Panc1 (cell line): ENCODE measurements around the gene C12orf75. TPM values are rescaled to one million over a fixed set of nuclear protein-coding genes. Genes with fewer than 3 reads are reported as not detected.

Experiments used
- ATAC-seq: fragments of 200-7000 bp; cut with Tn5 transposase; 2 replicates; pipeline ENCODE4 v1.9.1; 2020; ENCODE audit warnings: mild to moderate bottlenecking, moderate library complexity
- BruUV-seq: library from RNA; stranded (reverse); fragments of 400-500 nt; replicated peaks from 2 replicates; lab custom pipeline; 2021; lab: Mats Ljungman, UMichigan
- CTCF ChIA-PET: fragments of 300-600 bp; sonication (Branson Sonifier 250); formaldehyde crosslinking; loops from one replicate; lab custom pipeline; 2022; ENCODE audit warnings: antibody characterized with exemption; lab: Charles Lee
- POLR2A ChIA-PET: fragments of 300-600 bp; sonication (Branson Sonifier 250); formaldehyde crosslinking; loops from one replicate; lab custom pipeline; 2022; ENCODE audit warnings: antibody characterized with exemption; lab: Charles Lee
- DNase-seq: peaks from one replicate; pipeline ENCODE4 v3.0.0-alpha.2; 2010; ENCODE audit warnings: low read depth, low spot score
- H3K27ac ChIP-seq: 2 replicates; pipeline ENCODE4 v1.5.1; 2011; ENCODE audit warnings: mild to moderate bottlenecking, low read length, inconsistent platforms
- H3K27me3 ChIP-seq: fragments of 200-500 bp; sonication (Bioruptor generic); 2 replicates; pipeline ENCODE4 v1.6.0; 2014; ENCODE audit warnings: low read length, inconsistent platforms; ENCODE audit not compliant: control insufficient read depth, insufficient read depth
- H3K36me3 ChIP-seq: fragments of 200-500 bp; sonication (Bioruptor generic); 2 replicates; pipeline ENCODE4 v1.5.1; 2014; ENCODE audit warnings: inconsistent platforms, mild to moderate bottlenecking, low read length, moderate library complexity; ENCODE audit not compliant: control insufficient read depth, insufficient read depth
- H3K4me1 ChIP-seq: 2 replicates; pipeline ENCODE4 v1.5.1; 2011; ENCODE audit warnings: inconsistent platforms, mild to moderate bottlenecking, low read length, moderate library complexity; ENCODE audit not compliant: control insufficient read depth, insufficient read depth
- H3K4me3 ChIP-seq, 2 experiments: 2 replicates each; pipeline ENCODE4 v1.5.1; 2011 to 2012; ENCODE audit warnings: low read depth in 2 of 2, low read length in 2 of 2, mild to moderate bottlenecking in 2 of 2, inconsistent platforms in 1 of 2, moderate library complexity in 1 of 2
- H3K9me3 ChIP-seq: fragments of 200-500 bp; sonication (Bioruptor generic); 2 replicates; pipeline ENCODE4 v1.5.1; 2014; ENCODE audit warnings: low read depth, mild to moderate bottlenecking, inconsistent platforms, low read length, moderate library complexity; ENCODE audit not compliant: control insufficient read depth, insufficient read depth
- POLR2AphosphoS5 ChIP-seq: IDR thresholded peaks from 2 replicates; pipeline ENCODE4 v1.6.1; 2012; ENCODE audit warnings: mild to moderate bottlenecking, low read depth, low read length, moderate library complexity
- SIN3A ChIP-seq: IDR thresholded peaks from 2 replicates; pipeline ENCODE4 v1.6.1; 2012; ENCODE audit warnings: low read depth, mild to moderate bottlenecking, low read length, moderate library complexity, borderline replicate concordance; ENCODE audit not compliant: insufficient read depth
- TCF7L2 ChIP-seq: IDR thresholded peaks from 2 replicates; pipeline ENCODE4 v1.6.1; 2011; ENCODE audit warnings: mild to moderate bottlenecking, low read depth, low read length, inconsistent platforms
- in situ Hi-C: cut with HindIII; loops from 2 replicates; pipeline ENCODE4 v1.10.0; 2016; ENCODE audit warnings: low sequenced_read_pairs, low pct_unique_long_range_greater_than_20kb
- intact Hi-C: fragments of 100-400 bp; cut with micrococcal nuclease; formaldehyde crosslinking; loops from one replicate; pipeline ENCODE4 v1.10.0; 2022; ENCODE audit not compliant: unreplicated experiment
- total RNA-seq: library from RNA; stranded (reverse); gene quantifications from one replicate; pipeline ENCODE4 v1.2.1, GENCODE V29; 2021; ENCODE audit not compliant: unreplicated experiment
- TF ChIP-seq, protein P1 (sequence below), 2 experiments: IDR thresholded peaks; 2 replicates each; pipeline ENCODE4 v1.6.1; 2011 to 2012; ENCODE audit warnings: low read depth in 2 of 2, control low read depth in 1 of 2, low read length in 1 of 2, mild to moderate bottlenecking in 1 of 2, moderate library complexity in 1 of 2; ENCODE audit not compliant: insufficient read depth in 1 of 2
- TF ChIP-seq, protein P2 (sequence below): fragments of 450-650 bp; IDR thresholded peaks from 2 replicates; pipeline ENCODE4 v1.5.1; 2017; ENCODE audit warnings: mild to moderate bottlenecking

The C12orf75 gene
- total RNA-seq, 1 experiment from 2014 or later, result 132 TPM

DNA sequence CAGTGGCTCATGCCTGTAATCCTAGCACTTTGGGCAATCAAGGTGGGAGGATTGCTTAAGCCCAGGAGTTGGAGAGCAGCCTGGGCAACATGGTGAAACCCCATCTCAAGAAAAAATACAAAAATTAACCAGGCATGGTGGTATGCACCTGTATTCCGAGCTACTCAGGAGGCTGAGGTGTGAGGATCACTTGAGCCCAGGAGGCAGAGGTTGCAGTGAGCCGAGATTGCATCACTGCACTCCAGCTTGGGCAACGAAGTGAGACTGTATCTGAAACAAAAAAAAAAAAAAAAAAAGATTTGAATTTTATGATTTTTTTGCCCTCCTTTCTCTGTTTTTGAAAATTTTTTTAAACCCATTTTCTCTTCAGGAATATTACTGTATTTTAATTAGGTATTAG, 17.7 kb downstream of the C12orf75 start:
- Histone ChIP-seq H3K4me1 (peaks cover 8% of the 10 kb centered on the region), H3K27ac (no peak overlapping the region), H3K9me3 (no peaks in the 10 kb centered on the region), H3K36me3 (no peaks in the 10 kb centered on the region), H3K27me3 (no peaks in the 10 kb centered on the region), H3K4me3 (no peak overlapping the region)
- no peak for TF ChIP-seq SIN3A
- TF ChIP-seq, protein P1, sequence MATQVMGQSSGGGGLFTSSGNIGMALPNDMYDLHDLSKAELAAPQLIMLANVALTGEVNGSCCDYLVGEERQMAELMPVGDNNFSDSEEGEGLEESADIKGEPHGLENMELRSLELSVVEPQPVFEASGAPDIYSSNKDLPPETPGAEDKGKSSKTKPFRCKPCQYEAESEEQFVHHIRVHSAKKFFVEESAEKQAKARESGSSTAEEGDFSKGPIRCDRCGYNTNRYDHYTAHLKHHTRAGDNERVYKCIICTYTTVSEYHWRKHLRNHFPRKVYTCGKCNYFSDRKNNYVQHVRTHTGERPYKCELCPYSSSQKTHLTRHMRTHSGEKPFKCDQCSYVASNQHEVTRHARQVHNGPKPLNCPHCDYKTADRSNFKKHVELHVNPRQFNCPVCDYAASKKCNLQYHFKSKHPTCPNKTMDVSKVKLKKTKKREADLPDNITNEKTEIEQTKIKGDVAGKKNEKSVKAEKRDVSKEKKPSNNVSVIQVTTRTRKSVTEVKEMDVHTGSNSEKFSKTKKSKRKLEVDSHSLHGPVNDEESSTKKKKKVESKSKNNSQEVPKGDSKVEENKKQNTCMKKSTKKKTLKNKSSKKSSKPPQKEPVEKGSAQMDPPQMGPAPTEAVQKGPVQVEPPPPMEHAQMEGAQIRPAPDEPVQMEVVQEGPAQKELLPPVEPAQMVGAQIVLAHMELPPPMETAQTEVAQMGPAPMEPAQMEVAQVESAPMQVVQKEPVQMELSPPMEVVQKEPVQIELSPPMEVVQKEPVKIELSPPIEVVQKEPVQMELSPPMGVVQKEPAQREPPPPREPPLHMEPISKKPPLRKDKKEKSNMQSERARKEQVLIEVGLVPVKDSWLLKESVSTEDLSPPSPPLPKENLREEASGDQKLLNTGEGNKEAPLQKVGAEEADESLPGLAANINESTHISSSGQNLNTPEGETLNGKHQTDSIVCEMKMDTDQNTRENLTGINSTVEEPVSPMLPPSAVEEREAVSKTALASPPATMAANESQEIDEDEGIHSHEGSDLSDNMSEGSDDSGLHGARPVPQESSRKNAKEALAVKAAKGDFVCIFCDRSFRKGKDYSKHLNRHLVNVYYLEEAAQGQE (IDR thresholded peaks at IDR 0.05; ENCODE audit: insufficient read depth in 1 of 2, low read depth in 2 of 2, low read length in 1 of 2), result no peak
- TF ChIP-seq POLR2AphosphoS5, result no peak
- no peak for TF ChIP-seq TCF7L2
- TF ChIP-seq, protein P2, sequence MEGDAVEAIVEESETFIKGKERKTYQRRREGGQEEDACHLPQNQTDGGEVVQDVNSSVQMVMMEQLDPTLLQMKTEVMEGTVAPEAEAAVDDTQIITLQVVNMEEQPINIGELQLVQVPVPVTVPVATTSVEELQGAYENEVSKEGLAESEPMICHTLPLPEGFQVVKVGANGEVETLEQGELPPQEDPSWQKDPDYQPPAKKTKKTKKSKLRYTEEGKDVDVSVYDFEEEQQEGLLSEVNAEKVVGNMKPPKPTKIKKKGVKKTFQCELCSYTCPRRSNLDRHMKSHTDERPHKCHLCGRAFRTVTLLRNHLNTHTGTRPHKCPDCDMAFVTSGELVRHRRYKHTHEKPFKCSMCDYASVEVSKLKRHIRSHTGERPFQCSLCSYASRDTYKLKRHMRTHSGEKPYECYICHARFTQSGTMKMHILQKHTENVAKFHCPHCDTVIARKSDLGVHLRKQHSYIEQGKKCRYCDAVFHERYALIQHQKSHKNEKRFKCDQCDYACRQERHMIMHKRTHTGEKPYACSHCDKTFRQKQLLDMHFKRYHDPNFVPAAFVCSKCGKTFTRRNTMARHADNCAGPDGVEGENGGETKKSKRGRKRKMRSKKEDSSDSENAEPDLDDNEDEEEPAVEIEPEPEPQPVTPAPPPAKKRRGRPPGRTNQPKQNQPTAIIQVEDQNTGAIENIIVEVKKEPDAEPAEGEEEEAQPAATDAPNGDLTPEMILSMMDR, result no peak
- CTCF ChIA-PET, result no interaction called here
- in situ Hi-C loops (no loop called here), intact Hi-C loops (no loop called here)
- ATAC-seq (no peak), DNase-seq (no peak)
- POLR2A ChIA-PET, result no interaction called here
- no TSS peak for BruUV-seq

DNA sequence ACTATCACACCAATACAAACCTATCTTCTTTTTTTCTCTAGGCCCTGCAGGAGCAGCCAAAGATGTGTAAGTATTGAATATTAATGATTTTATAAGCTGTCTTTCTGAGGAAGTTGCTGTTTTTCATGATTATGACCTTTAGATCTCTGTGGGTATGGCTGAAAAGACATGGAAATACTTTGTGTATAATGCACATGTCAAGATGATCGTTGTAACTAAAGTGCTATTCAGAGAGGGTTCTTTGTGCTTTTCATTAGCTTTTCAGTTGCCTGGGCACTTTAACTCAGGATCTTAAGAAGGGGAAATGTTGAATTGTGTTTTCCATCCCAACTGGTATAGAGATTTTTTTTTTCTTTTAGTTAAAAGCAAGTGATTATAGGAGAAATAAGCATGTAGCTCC, 18.1 kb downstream of the C12orf75 start:
- H3K36me3 ChIP-seq, result no peaks in the 10 kb centered on the region
- H3K27ac ChIP-seq, result no peak overlapping the region
- no peaks in the 10 kb centered on the region for H3K9me3 ChIP-seq
- ATAC-seq, result no peak
- ChIA-PET POLR2A (no interaction called here), CTCF (no interaction called here)
- BruUV-seq, result no TSS peak
- no peak overlapping the region for H3K4me3 ChIP-seq
- H3K4me1 ChIP-seq, result peaks cover 10% of the 10 kb centered on the region
- no peaks in the 10 kb centered on the region for H3K27me3 ChIP-seq
- no peak for TF ChIP-seq TCF7L2
- TF ChIP-seq, protein P2, result no peak
- no peak for TF ChIP-seq POLR2AphosphoS5
- TF ChIP-seq, protein P1 (IDR thresholded peaks at IDR 0.05; ENCODE audit: insufficient read depth in 1 of 2, low read depth in 2 of 2, low read length in 1 of 2), result no peak
- TF ChIP-seq SIN3A, result no peak
- DNase-seq, result no peak
- in situ Hi-C loops (no loop called here), intact Hi-C loops (no loop called here)
